Measurements from ENCODE around the gene ARHGAP10.

GRCh38 chr4:147975933-147976928 is 244.3 kb downstream of the ARHGAP10 start:
- TF ChIP-seq POLR2A (IDR thresholded peaks at IDR 0.05) = no peak
- TF ChIP-seq CTCF (IDR thresholded peaks at IDR 0.05) = no peak
- TF ChIP-seq POLR2AphosphoS5 (IDR thresholded peaks at IDR 0.05) = no peak

Data from prostate gland (tissue), 2 donors.